Measurements from ENCODE around the gene WDR12.
"Not testable (repeated sequence)": the region's sequence is repeated elsewhere in the genome, so short reads cannot be mapped to it uniquely, and the experiment has no call there.

WDR12 gene

GRCh38 chr2:202883987-202884675 is 27.3 kb downstream of the WDR12 start:
- DNase-seq: no peak

- no peak for DNase-seq
These were observed 29.9 kb downstream of the WDR12 start for GRCh38 chr2:202881570-202881969.

GRCh38 chr2:202877699-202878098 is 33.8 kb downstream of the WDR12 start:
- DNase-seq: no peak

- peak; percentile 27 for DNase-seq
These were observed 40.0 kb downstream of the WDR12 start, which contains the start of gene ICA1L for GRCh38 chr2:202871300-202872141. Gene ICA1L (minus strand): TSS chr2:202871766. CDS start chr2:202829009, 42,757 bp downstream.

GRCh38 chr2:202870431-202871299 is 40.8 kb downstream of the WDR12 start:
- peak; percentile 66 for DNase-seq

GRCh38 chr2:202861987-202862386 is 49.5 kb downstream of the WDR12 start:
- DNase-seq: no peak

GRCh38 chr2:202858601-202859000 is 52.9 kb downstream of the WDR12 start:
- no peak for DNase-seq

- not testable (repeated sequence) for DNase-seq
These were observed 62.1 kb downstream of the WDR12 start for GRCh38 chr2:202849343-202849742.

- DNase-seq: no peak
These were observed 62.7 kb downstream of the WDR12 start for GRCh38 chr2:202848813-202849212.

- no peak for DNase-seq
These were observed 63.6 kb downstream of the WDR12 start for GRCh38 chr2:202847693-202848524.

GRCh38 chr2:202844656-202845055 is 66.8 kb downstream of the WDR12 start:
- DNase-seq: no peak

- DNase-seq: no peak
These were observed 68.8 kb downstream of the WDR12 start for GRCh38 chr2:202842690-202843089.

GRCh38 chr2:202841090-202841867 is 70.2 kb downstream of the WDR12 start:
- DNase-seq: no peak

- peak; percentile 20 for DNase-seq
These were observed 79.9 kb downstream of the WDR12 start for GRCh38 chr2:202831242-202832220.

- no peak for DNase-seq
These were observed 86.6 kb downstream of the WDR12 start for GRCh38 chr2:202824901-202825300.

All from kidney glomerular epithelial cell (primary cell).